Small intestine (tissue), 7 donors: Measurements from ENCODE around the gene TRAF1. TPM values are rescaled to one million over a fixed set of nuclear protein-coding genes. Genes with fewer than 3 reads are reported as not detected.

Experiments
- DNase-seq, 2 donors: peaks; one replicate each; pipeline versions ENCODE4 v3.0.0 to v3.0.0-alpha.2; 2013
- FAIRE-seq: peaks from 2 replicates; lab custom pipeline; 2012; peaks lifted over from hg19 to GRCh38; lab: Jason Lieb, UNC
- H3K27ac ChIP-seq, 3 donors: one replicate each; pipeline ENCODE4 v1.5.1; 2013; ENCODE audit warnings: low read length in 2 of 3, mild to moderate bottlenecking in 2 of 3, control low read depth in 1 of 3, inconsistent platforms in 1 of 3, low read depth in 1 of 3, moderate library complexity in 1 of 3
- H3K27me3 ChIP-seq, 3 donors: one replicate each; pipeline ENCODE4 v1.6.1; 2013; ENCODE audit warnings: low read length in 3 of 3, inconsistent platforms in 1 of 3; ENCODE audit not compliant: control insufficient read depth in 3 of 3, insufficient read depth in 3 of 3
- H3K36me3 ChIP-seq, 3 donors: one replicate each; pipeline ENCODE4 v1.6.1; 2013; ENCODE audit warnings: low read length in 3 of 3, inconsistent platforms in 1 of 3, low read depth in 1 of 3, mild to moderate bottlenecking in 1 of 3, moderate library complexity in 1 of 3; ENCODE audit not compliant: control insufficient read depth in 3 of 3, insufficient read depth in 2 of 3
- H3K4me1 ChIP-seq, 3 donors: one replicate each; pipeline ENCODE4 v1.6.1; 2013; ENCODE audit warnings: low read length in 2 of 3, inconsistent platforms in 1 of 3, low read depth in 1 of 3, mild to moderate bottlenecking in 1 of 3, moderate library complexity in 1 of 3; ENCODE audit not compliant: control insufficient read depth in 3 of 3, insufficient read depth in 2 of 3
- H3K4me3 ChIP-seq, 3 donors: one replicate each; pipeline ENCODE4 v1.5.1; 2013; ENCODE audit warnings: low read length in 3 of 3, control low read depth in 1 of 3, inconsistent platforms in 1 of 3, low read depth in 1 of 3, mild to moderate bottlenecking in 1 of 3, moderate library complexity in 1 of 3
- H3K9me3 ChIP-seq, 2 donors: one replicate each; pipeline ENCODE4 v1.6.1; 2013; ENCODE audit warnings: low read depth in 1 of 2, low read length in 1 of 2; ENCODE audit not compliant: control insufficient read depth in 2 of 2, insufficient read depth in 1 of 2
- WGBS, 3 donors: extraction: QIAGEN DNeasy Blood & Tissue Kit; methylation state at CpG; one replicate each; pipeline ENCODE4 v1.1.7; 2013; 5-methylcytosine and 5-hydroxymethylcytosine counted together
- polyA plus RNA-seq, 4 donors: library from polyadenylated mRNA; stranded (reverse) in 3 of 4; unstranded in 1 of 4; fragments of 200-250 nt in 3 of 4; fragments of 120-200 nt in 1 of 4; gene quantifications; one replicate each; pipeline versions ENCODE4 v1.2.1 to v1.2.3, GENCODE V29; 2013
- donor health status: healthy with polysubstance abuse.
- donor health status: control.
- donor health status: control.
- donor health status: Bipolar disorder and iron deficiency.
- donor health status: healthy.

Gene TRAF1
- polyA plus RNA-seq, 4 donors: 1.1 to 5.6 (median 1.9) TPM

GRCh38 chr9:120924698-120925534, 1.7 kb downstream of the TRAF1 start:
- H3K27ac ChIP-seq: peak overlapping the region in 2 of 3 donors; percentile 90 to 91
- no peak for FAIRE-seq
- 71 to 81% (median 73%) methylated on average over 11 of the region's 11 CpGs for WGBS, 3 donors
- no peaks in the 10 kb centered on the region for H3K9me3 ChIP-seq
- H3K36me3 ChIP-seq: peaks cover 0 to 5% (median 0%) of the 10 kb centered on the region in 3 donors
- H3K27me3 ChIP-seq: no peaks in the 10 kb centered on the region
- peak overlapping the region in 1 of 3 donors; percentile 12 for H3K4me3 ChIP-seq
- peaks cover 0 to 12% (median 2%) of the 10 kb centered on the region in 3 donors for H3K4me1 ChIP-seq
- DNase-seq: no peak

- 72 to 87% (median 85%) methylated on average over 11 of the region's 11 CpGs for WGBS, 3 donors
These were observed 2.8 kb downstream of the TRAF1 start for GRCh38 chr9:120923620-120924328.

GRCh38 chr9:120922404-120923195, 4.0 kb downstream of the TRAF1 start:
- WGBS, 3 donors: 61 to 75% (median 65%) methylated on average over 7 of the region's 7 CpGs
- Histone ChIP-seq H3K27me3 (no peaks in the 10 kb centered on the region), H3K9me3 (peaks cover 0 to under 1% of the 10 kb centered on the region in 2 donors), H3K4me1 (peaks cover 0 to 6% (median 0%) of the 10 kb centered on the region in 3 donors), H3K27ac (peak overlapping the region in 2 of 3 donors; percentile 23 to 45), H3K4me3 (no peak overlapping the region), H3K36me3 (peaks cover 0 to 10% (median 0%) of the 10 kb centered on the region in 3 donors)
- DNase-seq (no peak), FAIRE-seq (no peak)

More at GRCh38 chr9:120923620-120924328, 2.8 kb downstream of the TRAF1 start:
- Histone ChIP-seq H3K27ac (peak overlapping the region in 2 of 3 donors; percentile 22 to 69), H3K9me3 (no peaks in the 10 kb centered on the region), H3K4me1 (peaks cover 0 to 6% (median 0%) of the 10 kb centered on the region in 3 donors), H3K27me3 (no peaks in the 10 kb centered on the region), H3K36me3 (peaks cover 0 to 7% (median 0%) of the 10 kb centered on the region in 3 donors), H3K4me3 (no peak overlapping the region)
- DNase-seq: no peak
- no peak for FAIRE-seq

- no peak overlapping the region for H3K4me3 ChIP-seq
- DNase-seq (no peak), FAIRE-seq (no peak)
- no peaks in the 10 kb centered on the region for H3K27me3 ChIP-seq
- WGBS, 3 donors: 50 to 70% (median 59%) methylated on average over 8 of the region's 8 CpGs
- peaks cover 0 to 2% (median 0%) of the 10 kb centered on the region in 3 donors for H3K4me1 ChIP-seq
- peaks cover 0 to 11% (median 0%) of the 10 kb centered on the region in 3 donors for H3K36me3 ChIP-seq
- peak overlapping the region in 2 of 3 donors; percentile 33 to 38 for H3K27ac ChIP-seq
- peaks cover 0 to 3% of the 10 kb centered on the region in 2 donors for H3K9me3 ChIP-seq
These were observed 4.9 kb downstream of the TRAF1 start for GRCh38 chr9:120921661-120922181.

- Histone ChIP-seq H3K4me3 (no peak overlapping the region), H3K27ac (peak overlapping the region in 1 of 3 donors; percentile 40), H3K36me3 (peaks cover 0 to 11% (median 0%) of the 10 kb centered on the region in 3 donors), H3K9me3 (peaks cover 0 to 3% of the 10 kb centered on the region in 2 donors), H3K27me3 (no peaks in the 10 kb centered on the region), H3K4me1 (peaks cover 0 to 4% (median 0%) of the 10 kb centered on the region in 3 donors)
- 55 to 71% (median 61%) methylated on average over 3 of the region's 3 CpGs for WGBS, 3 donors
- FAIRE-seq (no peak), DNase-seq (no peak)
These were observed 5.8 kb downstream of the TRAF1 start for GRCh38 chr9:120920806-120921178.

- DNase-seq: peak in 1 of 2 donors; percentile 55
- 75 to 88% (median 79%) methylated on average over 6 of the region's 6 CpGs for WGBS, 3 donors
- Histone ChIP-seq H3K36me3 (peaks cover 0 to 11% (median 0%) of the 10 kb centered on the region in 3 donors), H3K27ac (peak overlapping the region in 2 of 3 donors; percentile 38 to 64), H3K4me1 (peaks cover 0 to 4% (median 0%) of the 10 kb centered on the region in 3 donors), H3K4me3 (no peak overlapping the region), H3K9me3 (peaks cover 0 to 3% of the 10 kb centered on the region in 2 donors), H3K27me3 (no peaks in the 10 kb centered on the region)
- FAIRE-seq: no peak
These were observed 6.5 kb downstream of the TRAF1 start for GRCh38 chr9:120919843-120920805.
